Tibial nerve (tissue), 4 donors: ENCODE measurements around the gene SLC7A4. TPM values are rescaled to one million over a fixed set of nuclear protein-coding genes. Genes with fewer than 3 reads are reported as not detected.
"Not testable (repeated sequence)": the region's sequence is repeated elsewhere in the genome, so short reads cannot be mapped to it uniquely, and the experiment has no call there.

Source experiments
- DNase-seq, 2 donors: peaks; one replicate each; pipeline ENCODE4 v3.0.0-alpha.2; 2019; ENCODE audit warnings: low spot score in 2 of 2
- H3K27ac ChIP-seq, 4 donors: fragments of 200-600 bp; sonication (generic) in 3 of 4; one replicate each; pipeline ENCODE4 v1.5.1; 2017 to 2019; ENCODE audit warnings: mild to moderate bottlenecking in 1 of 4
- H3K27me3 ChIP-seq, 2 donors: fragments of 200-600 bp; sonication (generic) in 1 of 2; one replicate each; pipeline versions ENCODE4 v1.5.1 to v1.6.0; 2017 to 2019
- H3K36me3 ChIP-seq, 3 donors: fragments of 200-600 bp; sonication (generic); one replicate each; pipeline ENCODE4 v1.5.1; 2018 to 2019
- H3K4me1 ChIP-seq, 4 donors: fragments of 200-600 bp; sonication (generic) in 3 of 4; one replicate each; pipeline ENCODE4 v1.5.1; 2017 to 2019
- H3K4me3 ChIP-seq, 4 donors: fragments of 200-600 bp; sonication (generic) in 3 of 4; one replicate each; pipeline ENCODE4 v1.5.1; 2017 to 2019; ENCODE audit warnings: mild to moderate bottlenecking in 1 of 4, moderate library complexity in 1 of 4
- H3K9me3 ChIP-seq, 4 donors: fragments of 200-600 bp; sonication (generic) in 3 of 4; one replicate each; pipeline ENCODE4 v1.5.1; 2017 to 2019
- EP300 ChIP-seq, 2 donors: sonication (generic); formaldehyde crosslinking; IDR thresholded peaks; one replicate each; pipeline ENCODE4 v1.6.1; 2017; ENCODE audit warnings: antibody characterized with exemption in 2 of 2, mild to moderate bottlenecking in 1 of 2
- POLR2A ChIP-seq, 2 donors: fragments of 450-650 bp; IDR thresholded peaks; one replicate each; pipeline ENCODE4 v1.6.1; 2017; ENCODE audit warnings: antibody characterized with exemption in 2 of 2, mild to moderate bottlenecking in 2 of 2, moderate library complexity in 2 of 2
- whole genome bisulfite sequencing, 2 donors: methylation state at CpG; one replicate each; pipeline ENCODE4 v1.1.5; 2018; 5-methylcytosine and 5-hydroxymethylcytosine counted together
- total RNA-seq, 4 donors: library from RNA; depleted of rRNA; stranded (reverse); fragments of >200 nt; gene quantifications; one replicate each; pipeline ENCODE4 v1.1.0, GENCODE V29; 2016
- TF ChIP-seq, protein P1 (sequence below), 5 experiments: fragments of 200-600 bp in 3 of 5; fragments of 450-650 bp in 2 of 5; sonication (generic) in 3 of 5; IDR thresholded peaks; one replicate each; pipeline ENCODE4 v1.5.1; 2016 to 2019; ENCODE audit warnings: antibody characterized with exemption in 5 of 5, mild to moderate bottlenecking in 3 of 5, moderate library complexity in 2 of 5

SLC7A4 gene
- total RNA-seq, 4 donors from 2014 or later, result 0.22 to 1.3 TPM; not detected in 2

- Histone ChIP-seq H3K27me3 (no peaks in the 10 kb centered on the region), H3K36me3 (no peaks in the 10 kb centered on the region), H3K27ac (no peak overlapping the region), H3K4me3 (no peak overlapping the region), H3K4me1 (no peaks in the 10 kb centered on the region), H3K9me3 (no peaks in the 10 kb centered on the region)
- TF ChIP-seq POLR2A (IDR thresholded peaks at IDR 0.05) (no peak), EP300 (IDR thresholded peaks at IDR 0.05) (no peak)
- TF ChIP-seq, protein P1, sequence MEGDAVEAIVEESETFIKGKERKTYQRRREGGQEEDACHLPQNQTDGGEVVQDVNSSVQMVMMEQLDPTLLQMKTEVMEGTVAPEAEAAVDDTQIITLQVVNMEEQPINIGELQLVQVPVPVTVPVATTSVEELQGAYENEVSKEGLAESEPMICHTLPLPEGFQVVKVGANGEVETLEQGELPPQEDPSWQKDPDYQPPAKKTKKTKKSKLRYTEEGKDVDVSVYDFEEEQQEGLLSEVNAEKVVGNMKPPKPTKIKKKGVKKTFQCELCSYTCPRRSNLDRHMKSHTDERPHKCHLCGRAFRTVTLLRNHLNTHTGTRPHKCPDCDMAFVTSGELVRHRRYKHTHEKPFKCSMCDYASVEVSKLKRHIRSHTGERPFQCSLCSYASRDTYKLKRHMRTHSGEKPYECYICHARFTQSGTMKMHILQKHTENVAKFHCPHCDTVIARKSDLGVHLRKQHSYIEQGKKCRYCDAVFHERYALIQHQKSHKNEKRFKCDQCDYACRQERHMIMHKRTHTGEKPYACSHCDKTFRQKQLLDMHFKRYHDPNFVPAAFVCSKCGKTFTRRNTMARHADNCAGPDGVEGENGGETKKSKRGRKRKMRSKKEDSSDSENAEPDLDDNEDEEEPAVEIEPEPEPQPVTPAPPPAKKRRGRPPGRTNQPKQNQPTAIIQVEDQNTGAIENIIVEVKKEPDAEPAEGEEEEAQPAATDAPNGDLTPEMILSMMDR (IDR thresholded peaks at IDR 0.05), result no peak
- 57 to 71% methylated on average over 3 of the region's 3 CpGs for WGBS, 2 donors
- DNase-seq, result no peak
These were observed 40.7 kb upstream of the SLC7A4 start for GRCh38 chr22:21073023-21073422.

DNA sequence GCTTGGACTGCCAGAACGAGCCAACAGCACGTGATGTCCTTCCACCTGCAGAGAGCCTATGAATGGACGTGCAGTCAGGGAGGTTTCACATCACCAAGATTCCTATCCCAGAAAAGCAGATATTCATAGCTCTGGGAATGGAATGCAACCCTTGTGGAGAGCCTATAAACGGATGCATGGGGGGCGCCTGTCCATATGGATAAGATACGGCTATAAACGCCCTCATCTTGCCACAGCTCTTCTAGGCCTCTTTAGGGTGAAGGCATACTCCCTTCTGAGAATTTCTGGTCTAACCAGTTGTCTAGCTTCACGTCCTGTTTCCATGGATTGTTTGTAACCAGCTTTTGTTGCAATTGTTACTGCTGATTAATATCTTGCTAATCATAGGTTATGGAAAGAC, 39.4 kb upstream of the SLC7A4 start:
- DNase-seq, H3K9me3 ChIP-seq: not testable (repeated sequence)
- 81 to 83% methylated on average over 8 of the region's 8 CpGs for WGBS, 2 donors

DNA sequence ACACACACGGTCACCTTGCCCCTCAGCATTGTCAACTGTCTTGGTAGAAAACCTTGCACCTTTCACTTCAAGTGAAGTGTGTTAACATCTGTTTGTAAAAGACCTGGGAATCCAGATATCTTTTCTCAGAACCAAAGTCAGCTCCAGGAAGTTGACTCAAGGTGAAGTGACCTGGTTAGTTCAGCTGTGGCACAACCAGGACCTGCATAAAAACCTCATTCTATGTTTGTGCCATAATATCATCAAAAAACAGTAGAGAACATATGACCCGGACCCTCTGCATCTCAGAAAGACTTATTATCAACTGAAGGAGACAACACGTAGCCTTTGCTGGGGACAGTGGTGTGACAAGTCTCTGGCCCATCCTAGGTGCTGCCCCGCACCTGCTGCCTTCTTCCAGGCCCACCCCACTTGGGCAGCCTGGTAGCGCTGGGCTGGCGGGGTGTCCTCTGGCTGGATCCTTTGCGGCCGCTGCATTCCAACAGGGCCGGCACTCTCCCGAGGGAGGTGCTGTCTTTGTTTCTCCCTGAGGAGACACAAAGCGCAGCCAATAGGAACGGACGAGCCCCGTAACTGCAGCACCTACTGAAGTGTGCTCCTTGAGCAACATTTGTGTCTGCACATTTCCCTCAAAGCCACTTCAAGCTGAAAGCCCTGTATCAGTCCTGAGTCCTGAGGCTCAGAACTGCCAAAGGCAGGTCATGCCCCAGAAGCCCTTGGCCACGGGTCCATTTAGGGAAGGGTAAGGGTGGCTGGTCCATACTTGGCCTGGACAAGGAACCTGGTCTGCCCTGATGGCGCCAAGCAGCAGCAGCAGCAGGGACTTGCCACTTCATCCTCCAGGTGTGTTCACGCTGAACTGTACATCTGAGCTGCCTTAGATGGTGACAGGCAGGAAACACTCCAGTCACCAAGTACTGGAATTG, 38.6 kb upstream of the SLC7A4 start:
- no peak overlapping the region for H3K27ac ChIP-seq
- 73 to 79% methylated on average over 16 to 17 of the region's 17 CpGs for WGBS, 2 donors
- no peaks in the 10 kb centered on the region for H3K4me1 ChIP-seq
- H3K27me3 ChIP-seq, result no peaks in the 10 kb centered on the region
- no peak overlapping the region for H3K4me3 ChIP-seq
- DNase-seq, result no peak
- TF ChIP-seq EP300 (IDR thresholded peaks at IDR 0.05) (no peak), POLR2A (IDR thresholded peaks at IDR 0.05) (no peak)
- H3K9me3 ChIP-seq, result no peaks in the 10 kb centered on the region
- H3K36me3 ChIP-seq, result no peaks in the 10 kb centered on the region

More for the DNA sequence above, 39.4 kb upstream of the SLC7A4 start:
- not testable (repeated sequence) for H3K4me3 ChIP-seq, H3K4me1 ChIP-seq, H3K36me3 ChIP-seq, H3K27me3 ChIP-seq, H3K27ac ChIP-seq

GRCh38 chr22:21069375-21069774, 37.0 kb upstream of the SLC7A4 start:
- DNase-seq, result no peak

DNA sequence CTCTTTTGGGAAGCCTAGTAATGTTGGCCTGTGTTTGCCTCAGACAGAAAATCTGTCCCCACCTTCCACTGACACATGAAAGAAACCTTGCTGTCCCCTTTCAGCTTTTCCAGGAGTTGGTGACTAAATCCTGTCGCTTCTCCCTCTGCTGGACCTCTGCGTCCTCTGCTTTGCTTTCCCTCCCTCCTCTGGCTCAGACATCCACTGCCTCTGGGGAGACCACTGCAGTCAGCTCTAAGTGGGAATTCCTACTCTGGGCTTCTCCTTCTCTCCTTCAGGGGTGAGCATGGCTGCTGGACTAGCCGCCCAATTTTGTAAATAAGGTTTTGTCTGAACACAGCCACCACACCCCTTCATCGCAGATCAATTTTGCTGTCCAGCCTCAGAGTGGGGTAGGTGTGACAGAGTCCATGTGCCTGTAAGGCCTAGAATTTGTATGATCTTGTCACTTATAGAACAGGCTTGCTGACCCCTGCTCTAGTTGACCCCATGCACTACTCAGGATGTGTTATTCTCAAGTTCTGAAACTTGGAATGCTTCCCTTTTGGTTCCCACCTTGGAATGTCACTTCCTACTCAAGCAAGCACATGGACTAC, 36.4 kb upstream of the SLC7A4 start:
- TF ChIP-seq EP300 (IDR thresholded peaks at IDR 0.05), result no peak
- TF ChIP-seq, protein P1 (IDR thresholded peaks at IDR 0.05), result no peak
- no peak for TF ChIP-seq POLR2A (IDR thresholded peaks at IDR 0.05)
- 53 to 61% methylated on average over 4 of the region's 4 CpGs for WGBS, 2 donors
- Histone ChIP-seq H3K4me3 (no peak overlapping the region), H3K4me1 (no peaks in the 10 kb centered on the region), H3K27ac (no peak overlapping the region), H3K27me3 (no peaks in the 10 kb centered on the region), H3K9me3 (no peaks in the 10 kb centered on the region), H3K36me3 (no peaks in the 10 kb centered on the region)
- DNase-seq, result no peak

More at GRCh38 chr22:21069375-21069774, 37.0 kb upstream of the SLC7A4 start:
- 69 to 72% methylated on average over 5 of the region's 5 CpGs for WGBS, 2 donors
- Histone ChIP-seq H3K27me3 (no peaks in the 10 kb centered on the region), H3K36me3 (no peaks in the 10 kb centered on the region), H3K9me3 (no peaks in the 10 kb centered on the region), H3K4me1 (no peaks in the 10 kb centered on the region), H3K27ac (no peak overlapping the region), H3K4me3 (no peak overlapping the region)
- TF ChIP-seq, protein P1 (IDR thresholded peaks at IDR 0.05), result no peak
- TF ChIP-seq POLR2A (IDR thresholded peaks at IDR 0.05), result no peak
- no peak for TF ChIP-seq EP300 (IDR thresholded peaks at IDR 0.05)
